Limb (tissue), 2 donors: ENCODE measurements around the gene AMHR2.

Source experiments
- DNase-seq, 2 donors: peaks; one replicate each; pipeline ENCODE4 v3.0.0-alpha.2; 2016; ENCODE audit errors: extremely low spot score in 2 of 2

The AMHR2 gene

GRCh38 chr12:53452159-53453077 is 28.8 kb downstream of the AMHR2 start:
- peak; percentile 62 to 93 for DNase-seq

GRCh38 chr12:53453953-53454640 is 30.4 kb downstream of the AMHR2 start:
- no peak for DNase-seq

DNA sequence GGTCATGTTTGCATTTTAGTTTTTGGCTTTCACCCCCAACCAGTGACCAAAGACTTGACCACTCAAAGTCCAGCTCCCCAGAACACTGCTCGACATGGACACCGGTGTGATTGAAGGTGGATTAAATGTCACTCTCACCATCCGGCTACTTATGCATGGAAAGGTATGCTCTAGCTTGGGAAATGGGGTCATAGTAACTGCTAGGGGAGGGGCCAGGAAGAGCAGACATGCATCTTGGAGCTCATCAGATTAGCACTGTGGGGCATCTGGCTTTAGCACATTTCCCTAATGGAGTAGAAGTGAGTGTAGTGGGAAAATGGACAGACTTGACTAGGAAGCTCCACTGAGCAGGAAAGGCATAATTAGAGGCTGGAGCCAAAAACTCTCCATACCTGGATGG is 31.1 kb downstream of the AMHR2 start:
- no peak for DNase-seq

DNA sequence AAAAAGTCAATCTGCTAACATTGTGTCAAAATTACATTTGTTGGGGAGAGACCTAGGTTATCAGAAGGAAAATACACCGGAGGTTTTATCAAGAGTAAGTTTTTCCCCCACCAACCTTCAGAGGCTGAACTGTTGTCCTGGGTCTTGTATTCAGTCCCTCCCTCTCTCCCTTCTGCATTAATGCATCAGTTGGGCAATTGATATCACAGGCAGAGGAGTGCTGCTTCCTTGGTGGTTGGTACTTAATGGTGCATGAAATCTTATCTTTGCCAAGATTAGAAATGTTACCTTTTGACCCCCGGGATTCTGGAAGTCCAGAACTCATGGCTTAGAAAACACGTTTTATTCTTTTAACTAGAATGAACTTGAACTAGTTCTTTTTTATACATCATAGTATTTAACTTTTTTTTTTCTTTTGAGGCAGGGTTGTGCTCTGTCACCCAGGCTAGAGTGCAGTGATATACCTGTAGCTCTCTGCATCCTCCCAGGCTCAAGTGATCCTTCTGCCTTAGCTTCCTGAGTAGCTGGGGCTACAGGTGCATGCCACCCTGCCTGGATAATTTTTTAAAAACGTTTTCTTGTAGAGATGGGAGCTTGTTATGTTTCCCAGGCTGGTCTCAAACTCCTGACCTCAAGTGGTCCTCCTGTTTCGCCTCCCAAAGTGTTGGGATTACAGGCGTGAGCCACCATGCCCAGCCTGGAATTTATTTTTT is 33.2 kb downstream of the AMHR2 start:
- no peak for DNase-seq

DNA sequence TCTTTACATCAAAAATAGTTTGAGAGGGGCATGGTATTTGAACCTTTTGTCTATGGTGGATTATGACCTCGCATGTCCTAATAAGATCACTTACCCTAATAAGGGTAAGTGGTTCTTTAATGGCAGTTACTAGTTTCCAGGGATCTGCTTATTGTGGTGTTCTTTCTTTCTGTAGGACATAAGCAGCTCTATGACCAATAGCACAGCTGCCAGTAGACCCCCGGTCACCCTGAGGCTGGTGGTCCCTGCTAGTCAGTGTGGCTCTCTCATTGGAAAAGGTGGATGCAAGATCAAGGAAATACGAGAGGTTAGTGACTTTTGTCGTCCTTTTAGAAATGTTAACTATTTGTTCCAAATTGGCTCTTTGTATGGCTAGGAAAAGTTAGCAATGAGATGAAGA is 35.4 kb downstream of the AMHR2 start:
- no peak for DNase-seq

GRCh38 chr12:53461059-53461458 is 37.4 kb downstream of the AMHR2 start:
- no peak for DNase-seq

DNA sequence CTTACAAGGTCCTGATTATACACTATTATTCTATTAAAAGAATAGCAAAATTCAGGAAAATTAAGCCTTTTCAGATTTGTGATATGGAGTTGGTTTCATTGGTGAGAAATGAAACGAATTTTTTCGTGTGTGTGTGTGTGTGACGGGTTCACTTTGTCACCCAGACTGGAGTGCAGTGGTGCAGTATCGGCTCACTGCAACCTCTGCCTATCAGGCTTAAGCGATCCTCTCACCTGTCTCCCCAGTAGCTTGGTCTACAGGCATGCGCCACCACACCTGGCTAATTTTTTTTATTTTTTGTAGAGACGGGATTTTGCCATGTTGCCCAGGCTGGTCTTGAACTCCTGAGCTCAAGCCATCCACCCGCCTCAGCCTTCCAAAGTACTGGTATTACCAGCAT is 37.9 kb downstream of the AMHR2 start:
- DNase-seq = no peak

DNA sequence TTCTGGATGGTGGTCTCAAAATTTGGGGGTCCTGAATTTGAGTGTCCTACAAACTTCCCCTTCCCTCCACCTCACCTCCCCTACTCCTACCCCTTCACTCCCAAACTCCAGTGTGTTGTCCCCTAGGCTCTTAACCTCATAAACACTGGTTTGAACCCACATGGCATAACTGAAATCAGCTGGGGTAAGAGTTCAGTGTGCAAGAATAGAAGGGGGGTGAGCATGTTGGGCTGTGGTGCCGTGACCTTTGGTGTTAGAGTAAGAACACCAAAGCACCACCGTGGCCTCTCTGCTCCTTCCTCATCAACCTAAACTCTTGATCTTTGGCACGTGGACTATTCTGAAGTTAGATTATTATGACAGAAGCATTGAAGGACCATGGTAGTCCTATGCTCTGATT is 39.3 kb downstream of the AMHR2 start:
- no peak for DNase-seq

DNA sequence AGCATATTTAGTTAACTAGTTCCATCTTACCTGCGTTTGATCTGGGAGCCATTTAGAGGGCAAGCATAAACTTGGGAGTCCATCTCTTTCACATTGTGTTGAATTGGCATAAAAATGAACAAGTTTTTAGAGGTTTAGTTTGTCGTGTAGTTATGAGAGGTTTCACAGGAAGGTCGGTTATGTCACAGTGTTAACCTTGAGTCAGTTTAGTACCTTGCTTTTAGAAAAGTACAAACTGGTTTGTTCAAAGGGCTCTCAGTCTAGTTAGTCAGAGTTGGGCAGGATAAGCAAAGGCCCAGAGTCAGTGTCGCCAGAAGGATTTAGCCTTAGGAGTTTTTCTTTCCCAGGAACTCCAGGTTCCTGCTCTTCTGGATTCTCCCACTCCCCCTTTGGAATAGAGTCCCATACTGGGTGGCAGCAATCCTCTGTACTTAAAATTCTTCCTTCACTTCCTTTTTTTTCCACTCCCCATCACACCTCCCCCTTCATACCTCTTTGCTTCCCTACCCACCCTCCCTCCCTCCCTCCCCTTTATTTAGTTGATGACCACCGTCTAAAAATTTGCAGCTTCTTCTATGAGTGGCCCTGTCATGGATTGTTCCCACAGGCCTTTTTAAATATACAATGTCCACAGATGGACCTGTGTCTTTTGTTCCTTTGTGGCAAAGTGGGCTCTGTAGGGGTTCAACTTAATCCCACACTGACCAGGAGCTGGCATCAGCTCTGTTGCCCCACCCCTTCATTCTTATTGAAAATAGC is 40.3 kb downstream of the AMHR2 start:
- DNase-seq = no peak

- no peak for DNase-seq
Measured at GRCh38 chr12:53464685-53465418, 41.2 kb downstream of the AMHR2 start.

GRCh38 chr12:53465679-53466078 is 42.0 kb downstream of the AMHR2 start:
- DNase-seq = no peak

GRCh38 chr12:53466640-53467039 is 43.0 kb downstream of the AMHR2 start:
- DNase-seq = no peak

- DNase-seq = no peak
Measured at GRCh38 chr12:53467082-53467481, 43.4 kb downstream of the AMHR2 start.

- DNase-seq = no peak
Measured at GRCh38 chr12:53467880-53468279, 44.2 kb downstream of the AMHR2 start.

DNA sequence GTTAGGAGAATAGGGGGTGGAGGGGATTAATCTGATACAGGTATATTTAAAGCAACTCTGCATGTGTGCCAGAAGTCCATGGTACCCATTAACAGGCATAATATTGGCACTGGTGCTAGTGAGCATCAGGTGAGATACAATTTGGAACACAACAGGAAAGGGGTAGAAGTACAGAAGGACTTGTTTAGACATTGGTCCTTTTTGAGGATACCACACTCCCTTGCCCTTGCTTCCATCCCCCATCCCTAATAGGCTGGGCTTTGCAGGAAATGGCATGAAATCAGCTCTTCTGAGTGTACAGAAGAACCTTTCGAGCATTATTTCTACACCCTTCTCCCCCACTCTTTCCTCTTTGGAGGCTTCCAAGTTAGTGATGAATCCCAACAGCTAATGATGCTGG is 44.6 kb downstream of the AMHR2 start:
- no peak for DNase-seq

DNA sequence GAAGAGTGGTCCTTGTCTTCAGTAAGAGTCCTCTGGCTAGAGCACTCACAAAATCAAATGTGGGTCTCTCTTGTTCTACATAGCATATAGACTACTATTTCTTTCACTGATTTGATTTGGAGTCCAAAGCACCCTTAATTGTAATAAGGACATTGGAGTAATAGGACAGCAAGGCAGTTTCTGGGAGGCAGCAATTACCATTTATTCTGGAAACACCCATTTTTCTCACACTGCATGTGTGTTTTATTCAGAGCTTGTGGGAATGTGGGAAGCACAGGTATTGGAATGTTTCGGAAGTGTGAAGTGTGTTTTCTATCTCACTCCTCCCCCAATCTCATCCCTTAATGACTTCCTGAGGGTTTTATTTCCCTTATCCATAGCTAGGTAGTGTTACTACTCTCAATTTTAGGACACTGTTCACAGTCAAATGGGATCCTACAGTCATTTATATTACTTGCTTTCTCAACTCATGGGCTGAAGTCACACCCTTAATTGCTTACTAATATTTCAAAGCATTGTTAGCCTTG is 48.5 kb downstream of the AMHR2 start:
- DNase-seq = no peak

GRCh38 chr12:53474077-53474476 is 50.4 kb downstream of the AMHR2 start:
- DNase-seq = no peak

DNA sequence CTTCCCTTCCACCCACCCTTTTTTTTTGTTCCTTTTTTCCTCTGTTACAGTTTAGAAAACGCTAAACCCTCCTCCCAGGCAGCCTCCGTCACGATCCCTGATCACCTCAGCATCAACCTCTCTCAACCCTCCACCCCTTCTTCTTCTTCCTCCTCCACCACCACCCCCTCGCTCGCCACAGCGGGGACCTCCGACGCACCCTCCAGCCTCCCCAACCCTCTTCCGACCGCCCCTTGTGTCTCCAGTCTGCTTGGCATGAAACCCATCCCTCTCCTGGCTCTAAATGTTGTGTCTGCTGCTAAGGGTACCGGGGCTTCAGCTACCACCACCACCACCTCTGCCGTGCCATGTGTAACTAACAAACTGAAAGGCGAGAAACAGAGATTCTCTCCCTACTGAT is 51.2 kb downstream of the AMHR2 start:
- no peak for DNase-seq

DNA sequence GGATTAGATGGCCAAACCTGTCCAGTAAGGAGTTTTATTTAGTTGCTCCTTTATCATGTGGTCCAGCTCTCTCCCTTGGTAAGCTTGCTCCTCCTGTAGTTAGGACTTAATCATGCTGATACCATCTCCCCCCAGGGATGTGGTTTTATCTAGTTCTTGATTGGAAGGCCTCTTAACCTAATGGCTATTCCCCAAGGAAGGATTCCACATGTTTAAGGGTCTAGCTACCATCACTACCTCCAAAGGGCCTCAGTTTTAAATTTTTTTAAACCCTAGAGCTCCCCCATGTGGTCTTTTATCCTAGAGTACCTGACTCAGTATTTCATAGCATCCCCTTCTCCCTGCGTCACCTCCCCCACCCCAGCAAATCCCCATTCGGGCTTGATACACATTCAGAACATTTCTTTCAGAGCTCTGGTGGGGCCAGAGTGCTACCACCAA is 53.1 kb downstream of the AMHR2 start:
- DNase-seq = no peak

- no peak for DNase-seq
Measured at GRCh38 chr12:53478865-53479264, 55.2 kb downstream of the AMHR2 start.
